Heart left ventricle (tissue), 16 donors: ENCODE results near the gene SLC33A1. TPM values are rescaled to one million over a fixed set of nuclear protein-coding genes. Genes with fewer than 3 reads are reported as not detected.
"Not testable (repeated sequence)": the region's sequence is repeated elsewhere in the genome, so short reads cannot be mapped to it uniquely, and the experiment has no call there.

Experiments used
- ATAC-seq, 4 donors: fragments of 200-7000 bp; cut with Tn5 transposase; one replicate each; pipeline ENCODE4 v1.9.1; 2020 to 2022; ENCODE audit warnings: moderate library complexity in 4 of 4, mild to moderate bottlenecking in 3 of 4, moderate number of reproducible peaks in 1 of 4
- DNase-seq, 5 donors: peaks; one replicate each; pipeline ENCODE4 v3.0.0-alpha.2; 2020
- H3K27ac ChIP-seq, 12 donors: fragments of 200-600 bp; sonication (generic) in 4 of 12; one replicate each; pipeline versions ENCODE4 v1.5.0 to v1.8.0; 2016 to 2022; ENCODE audit warnings: mild to moderate bottlenecking in 2 of 12
- H3K27me3 ChIP-seq, 9 donors: fragments of 200-600 bp; sonication (generic) in 2 of 9; one replicate each; pipeline versions ENCODE4 v1.5.1 to v1.8.0; 2016 to 2022; ENCODE audit warnings: mild to moderate bottlenecking in 3 of 9
- H3K36me3 ChIP-seq, 9 donors: fragments of 200-600 bp; sonication (generic) in 2 of 9; one replicate each; pipeline versions ENCODE4 v1.5.0 to v1.8.0; 2018 to 2022; ENCODE audit warnings: mild to moderate bottlenecking in 2 of 9
- H3K4me1 ChIP-seq, 12 donors: fragments of 200-600 bp; sonication (generic) in 4 of 12; one replicate each; pipeline versions ENCODE4 v1.5.0 to v1.8.0; 2016 to 2022; ENCODE audit warnings: mild to moderate bottlenecking in 3 of 12
- H3K4me3 ChIP-seq, 12 donors: fragments of 200-600 bp; sonication (generic) in 4 of 12; one replicate each; pipeline versions ENCODE4 v1.5.0 to v1.8.0; 2017 to 2022; ENCODE audit warnings: mild to moderate bottlenecking in 9 of 12, moderate library complexity in 4 of 12
- H3K9me3 ChIP-seq, 12 donors: fragments of 200-600 bp; sonication (generic) in 4 of 12; one replicate each; pipeline versions ENCODE4 v1.5.0 to v1.8.0; 2016 to 2022; ENCODE audit warnings: mild to moderate bottlenecking in 1 of 12
- CTCF ChIP-seq, 12 donors: fragments of 200-600 bp; sonication (generic) in 4 of 12; IDR thresholded peaks; one replicate each; pipeline versions ENCODE4 v1.5.0 to v1.8.0; 2018 to 2022; ENCODE audit warnings: antibody characterized with exemption in 12 of 12, mild to moderate bottlenecking in 5 of 12
- POLR2A ChIP-seq, 2 donors: fragments of 450-650 bp; IDR thresholded peaks; one replicate each; pipeline ENCODE4 v1.6.1; 2017; ENCODE audit warnings: antibody characterized with exemption in 2 of 2, mild to moderate bottlenecking in 2 of 2, moderate library complexity in 2 of 2
- WGBS, 4 donors: extraction: QIAGEN DNeasy Blood & Tissue Kit in 2 of 4; methylation state at CpG; one replicate each; pipeline versions ENCODE4 v1.1.5 to v1.1.7; 2013 to 2018; 5-methylcytosine and 5-hydroxymethylcytosine counted together
- intact Hi-C, 10 donors: fragments of 100-400 bp; cut with DNase I; formaldehyde crosslinking; loops; one replicate each; pipeline versions ENCODE4 v1.11.1 to v1.14.2; 2022
- polyA plus RNA-seq, 2 donors: library from polyadenylated mRNA; stranded (reverse); fragments of 200-250 nt; gene quantifications; one replicate each; pipeline ENCODE4 v1.2.3, GENCODE V29; 2013
- total RNA-seq, 9 donors: library from RNA; depleted of rRNA in 2 of 9; stranded (reverse); fragments of >200 nt in 2 of 9; fragmentation: NEBNext Ultra II Directional in 3 of 9; extraction: Animal tissue kit (Norgen Biotek cat#: 25700) in 3 of 9; gene quantifications; one replicate each; pipeline versions ENCODE4 v1.1.0 to v1.2.4, GENCODE V29; 2016 to 2023
- donor health status: ischemic (EF 13 %, LVEDD 7.1; RV severe dilation, severe dysfunction).
- donor health status: healthy with polysubstance abuse.
- donor health status: DM: no; HTN: yes; CAD: no.
- donor health status: DM: no; HTN: no; CAD: no.
- donor health status: ischemic (EF 25% LVEDD 6.9; RV normal size, moderate dysfunction).
- donor health status: ischemic (EF 25% LVEDD 5.7; RV mildly dilated, moderate dysfunction).
- donor health status: healthy.
- donor health status: DM: yes; HTN: yes; CAD: no.
- donor health status: ischemic (EF 35%, LVEDD 5.7; RV mildly dilated, moderate dysfunction).
- donor health status: nonischemic (EF 11% LVEDD 7.7; RV severe dilation, severe dysfunction).
- donor health status: DM: yes; HTN: yes; CAD: no.
- donor health status: PGD.
- donor health status: ischemic (EF 29% LVEDD 5.4; RV normal size, mild dysfunction).
- donor health status: nonischemic (EF 23%, LVEDD 6.1; RV moderate dilation, normal function).

SLC33A1 gene
- total and polyA plus RNA-seq, 11 donors, result 4.8 to 30.5 (median 21.6) TPM

GRCh38 chr3:155890671-155891190, 36.5 kb upstream of the SLC33A1 start:
- Histone ChIP-seq H3K9me3 (no peaks in the 10 kb centered on the region), H3K27me3 (no peaks in the 10 kb centered on the region), H3K27ac (no peak overlapping the region), H3K4me3 (no peak overlapping the region), H3K36me3 (peaks cover 0 to 26% (median 20%) of the 10 kb centered on the region in 9 donors), H3K4me1 (peaks cover 0 to 29% (median 14%) of the 10 kb centered on the region in 12 donors)
- no peak for DNase-seq
- WGBS, 4 donors, result 2 to 16% (median 8%) methylated on average over 2 of the region's 2 CpGs
- TF ChIP-seq POLR2A (IDR thresholded peaks at IDR 0.05) (no peak), CTCF (IDR thresholded peaks at IDR 0.05) (no peak)
- intact Hi-C loops, result no loop called here
- peak in 1 of 4 donors; percentile 46 for ATAC-seq

- TF ChIP-seq POLR2A (IDR thresholded peaks at IDR 0.05), result no peak
- no peak for TF ChIP-seq CTCF (IDR thresholded peaks at IDR 0.05)
- no peak for DNase-seq
- Histone ChIP-seq H3K9me3 (no peaks in the 10 kb centered on the region), H3K36me3 (peaks cover 0 to 18% (median 12%) of the 10 kb centered on the region in 9 donors), H3K4me3 (no peak overlapping the region), H3K4me1 (peaks cover 0 to 29% (median 14%) of the 10 kb centered on the region in 12 donors), H3K27ac (no peak overlapping the region), H3K27me3 (no peaks in the 10 kb centered on the region)
- intact Hi-C loops, result no loop called here
- ATAC-seq, result no peak
- WGBS, 4 donors, result 60 to 69% (median 66%) methylated on average over 1 of the region's 1 CpG
Measured at GRCh38 chr3:155889952-155890351, 35.7 kb upstream of the SLC33A1 start.

GRCh38 chr3:155889212-155889611, 35.0 kb upstream of the SLC33A1 start:
- DNase-seq, result no peak
- TF ChIP-seq CTCF (IDR thresholded peaks at IDR 0.05) (no peak), POLR2A (IDR thresholded peaks at IDR 0.05) (no peak)
- 73 to 93% (median 90%) methylated on average over 5 of the region's 5 CpGs for WGBS, 4 donors

GRCh38 chr3:155886915-155887314, 32.7 kb upstream of the SLC33A1 start:
- Histone ChIP-seq H3K27me3 (no peaks in the 10 kb centered on the region), H3K4me1 (peaks cover 0 to 29% (median 14%) of the 10 kb centered on the region in 12 donors), H3K9me3 (no peaks in the 10 kb centered on the region), H3K4me3 (no peak overlapping the region), H3K36me3 (no peaks in the 10 kb centered on the region), H3K27ac (no peak overlapping the region)
- intact Hi-C loops, result no loop called here
- no peak for TF ChIP-seq POLR2A (IDR thresholded peaks at IDR 0.05)
- TF ChIP-seq CTCF (IDR thresholded peaks at IDR 0.05), result no peak
- DNase-seq (no peak), ATAC-seq (no peak)
- WGBS, 4 donors, result 92 to 100% (median 95%) methylated on average over 1 of the region's 1 CpG

More at GRCh38 chr3:155889212-155889611, 35.0 kb upstream of the SLC33A1 start:
- no peaks in the 10 kb centered on the region for H3K9me3 ChIP-seq
- peaks cover 0 to 29% (median 14%) of the 10 kb centered on the region in 12 donors for H3K4me1 ChIP-seq
- intact Hi-C loops, result no loop called here
- no peak overlapping the region for H3K27ac ChIP-seq
- ATAC-seq, result no peak
- no peak overlapping the region for H3K4me3 ChIP-seq
- H3K27me3 ChIP-seq, result no peaks in the 10 kb centered on the region
- peaks cover 0 to 11% (median 4%) of the 10 kb centered on the region in 9 donors for H3K36me3 ChIP-seq

GRCh38 chr3:155886348-155886747, 32.1 kb upstream of the SLC33A1 start:
- peaks cover 0 to 34% (median 14%) of the 10 kb centered on the region in 12 donors for H3K4me1 ChIP-seq
- H3K9me3 ChIP-seq, H3K36me3 ChIP-seq, H3K4me3 ChIP-seq, intact Hi-C loops, H3K27ac ChIP-seq, DNase-seq, ATAC-seq, H3K27me3 ChIP-seq: not testable (repeated sequence)
- WGBS, 4 donors, result 91 to 97% (median 95%) methylated on average over 8 of the region's 8 CpGs
